ENCODE data around the gene TFAP2B.

Gene TFAP2B

GRCh38 chr6:50849796-50850180, 31.1 kb downstream of the TFAP2B start:
- DNase-seq = no peak

GRCh38 chr6:50850223-50851048, 31.8 kb downstream of the TFAP2B start:
- no peak for DNase-seq

- no peak for DNase-seq
These were observed 32.6 kb downstream of the TFAP2B start for GRCh38 chr6:50851049-50851845.

- DNase-seq = no peak
These were observed 35.3 kb downstream of the TFAP2B start for GRCh38 chr6:50853939-50854338.

GRCh38 chr6:50861692-50862091, 43.0 kb downstream of the TFAP2B start:
- DNase-seq = no peak

- DNase-seq = no peak
These were observed 43.5 kb downstream of the TFAP2B start for GRCh38 chr6:50862176-50862575.

GRCh38 chr6:50864601-50865000, 45.9 kb downstream of the TFAP2B start:
- DNase-seq = no peak

GRCh38 chr6:50868466-50868865, 49.8 kb downstream of the TFAP2B start:
- DNase-seq = no peak

- DNase-seq = no peak
These were observed 54.5 kb downstream of the TFAP2B start for GRCh38 chr6:50873167-50873566.

- no peak for DNase-seq
These were observed 65.7 kb downstream of the TFAP2B start for GRCh38 chr6:50884364-50884763.

- DNase-seq = no peak
These were observed 68.4 kb downstream of the TFAP2B start for GRCh38 chr6:50887112-50887511.

- DNase-seq = no peak
These were observed 70.8 kb downstream of the TFAP2B start for GRCh38 chr6:50889497-50889896.

- DNase-seq = no peak
These were observed 71.3 kb downstream of the TFAP2B start for GRCh38 chr6:50889935-50890334.

GRCh38 chr6:50890579-50890978, 71.9 kb downstream of the TFAP2B start:
- DNase-seq = no peak

- no peak for DNase-seq
These were observed 72.6 kb downstream of the TFAP2B start for GRCh38 chr6:50891290-50891689.

Data from NCI-H1092 treated with DMSO at 0.1 percent for 48 hours (cell line).